GM12874 (cell line): Measurements from ENCODE around the gene GLTP.

Source experiments
- CTCF ChIP-seq: IDR thresholded peaks from 2 replicates; pipeline ENCODE4 v1.5.1; 2011; ENCODE audit warnings: low read depth, mild to moderate bottlenecking, control low read depth, low read length, moderate library complexity; ENCODE audit not compliant: insufficient read depth

The GLTP gene

GRCh38 chr12:109827080-109827479 lies 53.3 kb downstream of the GLTP start:
- TF ChIP-seq CTCF = no peak

- TF ChIP-seq CTCF = no peak
These were observed 55.6 kb downstream of the GLTP start for GRCh38 chr12:109824731-109825130.

- TF ChIP-seq CTCF = no peak
These were observed 57.4 kb downstream of the GLTP start for GRCh38 chr12:109822951-109823411.

GRCh38 chr12:109822416-109822815 lies 57.9 kb downstream of the GLTP start:
- TF ChIP-seq CTCF = no peak

GRCh38 chr12:109821968-109822367 lies 58.4 kb downstream of the GLTP start:
- no peak for TF ChIP-seq CTCF

- TF ChIP-seq CTCF = no peak
These were observed 59.4 kb downstream of the GLTP start for GRCh38 chr12:109820816-109821381.

- no peak for TF ChIP-seq CTCF
These were observed 61.3 kb downstream of the GLTP start for GRCh38 chr12:109818905-109819500.
